Myometrial cell (primary cell): ENCODE data around the gene PPM1B. TPM values are rescaled to one million over a fixed set of nuclear protein-coding genes. Genes with fewer than 3 reads are reported as not detected.

Source experiments
- total RNA-seq: library from RNA; depleted of rRNA; stranded (reverse); fragments of >200 nt; gene quantifications from 2 replicates; pipeline ENCODE4 v1.2.3, GENCODE V29; 2015

Gene PPM1B
- total RNA-seq, result 8.1 and 12.8 TPM in 2 replicates

DNA sequence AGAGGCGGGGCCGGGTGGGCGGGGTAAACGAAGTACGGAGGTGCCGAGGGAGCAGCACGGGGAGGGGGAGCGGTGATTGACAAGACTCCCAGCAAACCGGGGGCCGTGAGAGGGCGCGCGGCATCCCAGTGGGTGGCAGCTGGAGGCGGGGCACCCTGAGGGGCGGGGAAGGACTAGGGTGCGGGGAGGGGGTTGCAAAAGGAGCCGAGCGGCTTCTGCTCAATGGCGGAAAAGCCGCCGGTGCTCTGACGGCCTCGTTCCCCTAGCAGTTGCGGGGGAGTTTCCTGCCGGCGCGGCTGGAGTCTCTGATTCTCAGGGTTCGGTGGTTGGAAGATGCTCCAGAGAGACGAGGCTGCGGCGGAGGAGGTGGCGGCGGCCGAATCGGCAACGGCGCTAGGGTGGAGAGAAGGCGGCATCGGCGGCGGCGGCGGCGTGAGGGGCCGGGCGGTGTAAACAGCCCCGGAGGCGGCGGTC lies at the start of gene PPM1B:
Gene PPM1B, plus strand, starts transcription at position 195 of the 474 bp plus-strand sequence. CDS start 32,325 bp downstream, outside the sequence.

Other genes starting within 250 kb of the PPM1B start
- 40.1 and 49.6 TPM in 2 replicates for gene LRPPRC, start 172.9 kb upstream of the PPM1B start, total RNA-seq
- gene SLC3A1, start 106.6 kb downstream of the PPM1B start, total RNA-seq, result not detected in 2 replicates
- 25.7 and 33.0 TPM in 2 replicates for gene PREPL, start 192.6 kb downstream of the PPM1B start, total RNA-seq
- gene CAMKMT, start 193.1 kb downstream of the PPM1B start, total RNA-seq, result 1.9 and 8.6 TPM in 2 replicates